Activated naive CD8-positive, alpha-beta T cell treated with anti-CD3 and anti-CD28 coated beads, Interleukin-2, amount 50 U/mL, for 24 hours (primary cell): Measurements from ENCODE around the gene DND1.
"Not testable (repeated sequence)": the region's sequence is repeated elsewhere in the genome, so short reads cannot be mapped to it uniquely, and the experiment has no call there.

Experiments
- ATAC-seq: fragments of 150-1000 bp; cut with Tn5 transposase; one replicate; pipeline ENCODE4 v1.10.0; 2021
- DNase-seq: peaks from one replicate; pipeline ENCODE4 v3.0.0; 2021
- H3K27ac Mint-ChIP-seq: one replicate; pipeline ENCODE4 v1.8.0; 2021; ENCODE audit warnings: mild to moderate bottlenecking, mixed read lengths
- H3K27me3 Mint-ChIP-seq: one replicate; pipeline ENCODE4 v1.8.0; 2021; ENCODE audit warnings: mixed read lengths
- H3K36me3 Mint-ChIP-seq: one replicate; pipeline ENCODE4 v1.8.0; 2021; ENCODE audit warnings: low read depth, mixed read lengths
- H3K4me1 Mint-ChIP-seq: one replicate; pipeline ENCODE4 v1.8.0; 2021; ENCODE audit warnings: mixed read lengths
- H3K4me3 Mint-ChIP-seq: one replicate; pipeline ENCODE4 v1.8.0; 2021; ENCODE audit warnings: mild to moderate bottlenecking, moderate library complexity, mixed read lengths
- H3K9me3 Mint-ChIP-seq: one replicate; pipeline ENCODE4 v1.8.0; 2021; ENCODE audit warnings: mixed read lengths

The DND1 gene

DNA sequence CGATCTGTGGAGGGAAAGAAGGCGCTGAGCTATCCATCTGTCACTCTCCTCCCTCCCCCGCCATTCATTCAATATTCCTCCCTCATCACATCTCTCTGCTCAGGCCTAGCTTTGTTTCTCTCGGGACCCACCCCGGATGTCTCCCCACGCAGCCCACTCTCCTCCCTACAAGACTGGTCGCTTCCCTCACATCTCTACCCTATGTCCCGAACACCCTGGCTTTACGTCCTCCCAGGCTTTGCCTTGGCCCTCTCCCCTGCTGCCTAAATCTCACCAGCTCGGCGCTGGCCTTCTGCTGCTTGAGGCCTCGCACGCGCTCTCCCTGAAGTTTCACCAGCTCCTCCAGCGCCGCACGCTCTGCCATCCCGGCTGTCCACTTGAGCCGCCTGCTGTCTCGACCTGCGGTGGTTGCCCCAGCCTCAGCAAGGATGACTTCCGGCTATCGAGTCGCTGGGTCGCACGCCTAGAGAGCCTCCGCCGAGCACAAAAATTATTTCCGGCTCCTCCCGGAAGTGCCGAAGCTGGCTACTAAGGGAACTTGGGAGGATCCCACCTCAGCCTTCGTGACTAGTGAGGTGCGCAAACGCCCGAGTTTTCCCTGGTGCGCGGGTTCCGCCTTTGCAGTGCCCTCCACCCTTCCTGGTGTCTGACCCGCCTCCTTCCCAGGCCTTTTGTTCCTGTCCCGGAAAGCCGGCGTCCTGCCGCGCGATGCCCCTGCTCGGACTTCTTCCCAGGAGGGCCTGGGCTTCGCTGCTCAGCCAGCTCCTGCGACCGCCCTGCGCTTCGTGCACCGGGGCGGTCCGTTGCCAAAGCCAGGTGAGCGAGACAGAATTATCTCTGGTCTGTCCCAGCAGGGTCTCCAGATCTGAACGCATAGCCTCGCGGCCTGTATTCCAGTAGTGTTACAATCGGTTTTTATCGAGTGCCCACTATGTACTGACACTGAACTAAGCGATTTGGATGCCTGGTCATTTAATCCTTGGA lies 17.9 kb upstream of the DND1 start, which contains the start of the genes HARS1 and HARS2:
TSS of gene HARS1 (minus strand) at position 430 of the 984 bp plus-strand sequence. CDS start at position 364, 66 bp downstream.
TSS of gene HARS2 (plus strand) at position 515 of the 984 bp plus-strand sequence. CDS start at position 709, 194 bp downstream.
- H3K36me3 Mint-ChIP-seq, result peaks cover 48% of the 10 kb centered on the region

DNA sequence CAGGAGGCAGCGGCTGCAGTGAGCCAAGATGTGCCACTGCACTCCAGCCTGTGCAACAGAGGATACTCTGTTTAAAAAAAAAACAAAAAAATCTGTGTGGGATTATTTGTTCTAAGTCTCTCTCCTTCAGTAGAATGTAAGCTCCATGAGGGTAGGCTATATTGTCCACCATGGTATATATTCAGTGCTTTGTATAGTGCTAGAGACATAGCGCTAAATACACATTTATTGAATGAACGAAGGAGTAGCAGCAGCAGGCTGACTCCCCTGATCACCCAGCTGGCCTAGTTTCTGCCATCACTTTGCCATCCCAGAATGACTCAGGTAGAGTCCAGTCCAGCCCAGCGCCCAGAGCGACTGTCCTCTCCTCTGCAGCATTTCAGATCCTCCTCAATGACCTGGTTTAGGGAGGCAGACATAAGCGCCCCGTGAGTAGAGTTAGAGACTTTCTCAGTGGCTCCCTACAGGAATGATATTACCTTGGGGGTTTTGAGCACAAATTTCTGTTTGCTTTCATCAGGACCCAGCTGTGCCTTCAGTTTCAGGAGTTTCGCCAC lies 17.1 kb upstream of the DND1 start:
- Mint-ChIP-seq H3K9me3 (no peaks in the 10 kb centered on the region), H3K36me3 (peaks cover 40% of the 10 kb centered on the region), H3K27ac (peak overlapping the region; percentile 98), H3K27me3 (no peaks in the 10 kb centered on the region), H3K4me1 (peaks cover 45% of the 10 kb centered on the region), H3K4me3 (peak overlapping the region; percentile 100)
- ATAC-seq, result no peak
- DNase-seq, result no peak

More for the DNA sequence above, 17.9 kb upstream of the DND1 start, which contains the start of the genes HARS1 and HARS2:
- Mint-ChIP-seq H3K4me3 (peak within 1 kb of the TSS; percentile 100), H3K9me3 (no peaks in the 10 kb centered on the region), H3K27ac (peak within 1 kb of the TSS; percentile 98), H3K27me3 (no peaks in the 10 kb centered on the region), H3K4me1 (peaks cover 48% of the 10 kb centered on the region)
- DNase-seq (peak; percentile 86), ATAC-seq (peak; percentile 98)

DNA sequence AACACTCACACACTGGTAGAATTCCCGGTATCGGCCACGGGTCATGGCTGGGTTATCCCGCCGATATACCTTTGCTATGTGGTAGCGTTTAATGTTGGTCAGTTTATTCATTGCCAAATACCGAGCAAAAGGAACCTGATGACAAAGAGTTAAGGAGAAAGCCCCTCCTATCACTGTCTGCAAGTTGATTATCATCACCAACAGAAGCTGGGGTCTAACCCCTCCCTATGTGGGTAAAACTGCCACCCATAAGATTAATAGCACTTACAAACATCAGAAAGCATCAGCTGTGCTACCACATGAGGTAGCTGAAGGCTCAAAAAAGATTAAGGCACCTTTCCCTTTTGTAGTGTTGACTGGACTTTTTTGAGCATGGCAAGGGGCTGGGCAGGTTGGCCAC lies 5.6 kb upstream of the DND1 start:
- DNase-seq (no peak), ATAC-seq (no peak)
- Mint-ChIP-seq H3K27ac (no peak overlapping the region), H3K9me3 (no peaks in the 10 kb centered on the region), H3K4me3 (no peak overlapping the region), H3K4me1 (peaks cover 3% of the 10 kb centered on the region), H3K27me3 (no peaks in the 10 kb centered on the region), H3K36me3 (peaks cover 48% of the 10 kb centered on the region)

DNA sequence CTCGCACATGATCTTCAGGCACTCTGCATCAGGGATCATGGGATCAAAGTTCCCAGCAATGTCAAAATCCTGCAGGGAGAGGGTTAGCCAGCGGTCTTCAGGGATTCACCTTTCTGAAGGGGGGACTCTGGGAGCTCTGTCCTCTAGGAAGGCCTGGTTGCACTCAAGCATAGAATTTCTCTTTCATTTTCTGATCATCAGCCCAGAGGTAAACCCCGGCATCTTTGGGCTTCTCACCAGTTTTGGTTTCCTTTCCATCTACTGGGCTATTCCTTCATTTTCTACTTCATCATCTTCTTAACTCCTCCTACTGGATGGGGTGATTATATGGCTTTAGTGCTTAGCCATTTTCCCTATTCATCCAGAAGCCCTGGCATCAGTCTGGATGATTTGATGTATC lies 4.6 kb upstream of the DND1 start:
- H3K36me3 Mint-ChIP-seq, result peaks cover 47% of the 10 kb centered on the region

DNA sequence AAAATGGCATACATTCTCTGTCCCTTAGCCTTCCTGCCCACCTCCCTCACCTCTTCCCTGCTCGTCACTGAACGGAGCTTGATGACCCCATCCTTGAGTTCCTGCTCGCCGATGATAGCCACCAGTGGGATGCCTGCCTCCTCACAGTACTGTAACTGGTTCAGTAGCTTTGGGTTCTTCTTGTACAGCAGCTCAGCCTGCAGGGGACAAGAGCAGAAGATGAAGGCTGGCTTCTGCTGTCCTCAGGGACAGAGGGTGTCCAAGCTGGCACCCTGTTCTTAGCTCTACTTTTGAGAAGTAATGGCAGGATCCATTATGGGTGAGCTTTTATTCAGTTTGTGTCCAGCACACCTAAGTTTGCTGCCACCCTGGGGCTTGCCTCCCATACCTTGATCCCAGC lies 1.3 kb upstream of the DND1 start:
- Mint-ChIP-seq H3K36me3 (peaks cover 46% of the 10 kb centered on the region), H3K27ac (no peak overlapping the region), H3K4me1 (peaks cover 3% of the 10 kb centered on the region), H3K4me3 (no peak overlapping the region), H3K9me3 (no peaks in the 10 kb centered on the region), H3K27me3 (no peaks in the 10 kb centered on the region)
- ATAC-seq (no peak), DNase-seq (no peak)

More for the DNA sequence above, 4.6 kb upstream of the DND1 start:
- Mint-ChIP-seq H3K27me3 (no peaks in the 10 kb centered on the region), H3K4me1 (peaks cover 3% of the 10 kb centered on the region), H3K4me3 (no peak overlapping the region), H3K9me3 (no peaks in the 10 kb centered on the region), H3K27ac (no peak overlapping the region)
- DNase-seq, result no peak
- ATAC-seq, result no peak

DNA sequence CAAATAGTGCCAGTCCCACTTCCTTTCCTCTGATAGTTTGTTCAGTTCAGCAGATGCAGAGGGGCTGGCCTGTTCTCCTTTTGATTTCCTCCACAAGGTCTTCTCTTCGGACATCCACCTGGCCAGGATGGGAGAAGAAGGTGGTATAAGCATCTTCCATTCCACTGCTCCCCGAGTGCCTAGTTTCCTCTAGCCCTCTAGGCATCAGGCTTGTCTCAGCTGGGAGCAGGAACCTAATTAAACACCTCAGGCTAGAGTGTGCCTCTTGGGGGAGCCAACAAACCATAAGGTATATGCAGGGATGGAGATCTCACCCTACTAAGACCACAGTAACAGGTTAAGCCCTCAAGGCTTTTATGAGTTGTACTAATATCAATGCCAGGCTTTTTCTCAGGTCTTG lies 835 bp upstream of the DND1 start:
- Mint-ChIP-seq H3K36me3 (peaks cover 49% of the 10 kb centered on the region), H3K4me1 (peaks cover 3% of the 10 kb centered on the region), H3K27me3 (no peaks in the 10 kb centered on the region), H3K9me3 (no peaks in the 10 kb centered on the region), H3K27ac (no peak overlapping the region), H3K4me3 (no peak overlapping the region)
- ATAC-seq, result peak; percentile 15
- DNase-seq, result no peak

DNA sequence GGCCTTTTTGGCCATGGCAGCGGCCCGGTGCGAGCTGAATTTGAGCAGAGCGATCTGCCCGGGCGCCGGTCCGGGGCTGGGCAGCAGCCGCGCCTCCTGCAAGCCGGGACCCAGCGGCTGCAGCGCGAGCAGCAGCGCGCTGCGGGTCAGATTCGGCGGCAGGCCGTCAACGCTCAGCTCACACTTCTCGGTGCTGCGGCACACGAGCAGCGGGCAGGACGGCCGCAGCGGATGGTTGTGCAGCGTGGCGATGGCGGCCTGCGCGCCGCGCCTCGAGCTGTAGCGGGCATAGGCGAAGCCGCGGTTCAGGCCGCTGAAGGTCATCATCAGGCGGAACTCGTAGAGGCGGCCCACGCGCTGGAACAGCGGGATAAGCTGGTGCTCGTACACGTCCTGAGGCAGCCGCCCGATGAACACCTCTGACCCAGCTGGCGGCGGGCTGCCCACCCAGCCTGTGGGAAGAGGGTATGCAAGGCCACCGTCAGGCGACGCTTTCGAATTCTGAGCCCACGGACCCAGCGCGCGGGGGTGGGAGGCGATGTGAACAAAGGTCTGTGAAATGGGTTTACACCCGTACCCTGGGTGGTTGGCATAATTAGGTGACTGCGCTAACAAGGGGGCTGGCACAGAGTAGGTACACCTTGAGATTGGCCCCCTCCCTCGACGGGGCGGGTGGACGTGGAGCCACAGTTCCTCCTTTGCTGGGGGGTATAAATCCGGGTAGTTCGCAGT lies 755 bp downstream of the DND1 start:
- Mint-ChIP-seq H3K4me3 (no peak overlapping the region), H3K9me3 (no peaks in the 10 kb centered on the region), H3K27ac (no peak overlapping the region), H3K4me1 (peaks cover 3% of the 10 kb centered on the region), H3K27me3 (no peaks in the 10 kb centered on the region), H3K36me3 (peaks cover 61% of the 10 kb centered on the region)
- ATAC-seq (no peak), DNase-seq (peak; percentile 23)

DNA sequence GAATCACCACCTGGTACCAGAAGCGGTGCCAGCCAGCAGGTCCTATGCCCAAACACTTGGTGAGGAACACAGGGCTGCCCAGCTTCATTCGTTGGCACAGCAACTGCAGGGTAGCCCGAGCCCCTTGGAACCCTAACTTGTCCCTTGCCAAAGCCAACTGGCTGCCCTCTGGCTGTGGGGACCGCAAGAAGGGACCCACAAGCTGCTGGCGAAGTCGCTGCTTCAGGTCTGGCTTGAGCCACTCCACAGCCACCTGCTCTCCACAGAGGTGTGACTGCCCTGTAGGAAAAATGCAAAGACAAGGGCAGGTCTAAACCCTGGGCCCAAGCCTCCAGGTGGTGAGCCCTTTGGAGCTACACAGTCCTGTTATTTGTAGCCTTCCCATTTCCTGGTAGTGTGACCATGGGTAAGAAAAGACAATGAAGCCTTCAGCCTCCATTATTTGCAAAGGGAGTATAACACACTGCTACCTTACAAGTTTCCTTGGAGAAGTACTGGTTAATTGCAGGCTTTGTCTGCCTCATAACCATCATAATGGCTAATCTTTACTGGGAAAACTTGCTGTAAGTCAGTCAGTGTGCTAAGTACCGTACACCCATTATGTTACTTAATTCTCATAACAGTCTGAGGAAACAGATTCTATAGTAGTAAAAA lies 1.8 kb downstream of the DND1 start:
- H3K36me3 Mint-ChIP-seq, result peaks cover 61% of the 10 kb centered on the region
- peak overlapping the region; percentile 30 for H3K27ac Mint-ChIP-seq
- H3K27me3 Mint-ChIP-seq, result no peaks in the 10 kb centered on the region
- H3K9me3 Mint-ChIP-seq, result no peaks in the 10 kb centered on the region
- H3K4me1 Mint-ChIP-seq, result peaks cover 13% of the 10 kb centered on the region
- DNase-seq, result no peak
- no peak overlapping the region for H3K4me3 Mint-ChIP-seq
- ATAC-seq, result no peak

DNA sequence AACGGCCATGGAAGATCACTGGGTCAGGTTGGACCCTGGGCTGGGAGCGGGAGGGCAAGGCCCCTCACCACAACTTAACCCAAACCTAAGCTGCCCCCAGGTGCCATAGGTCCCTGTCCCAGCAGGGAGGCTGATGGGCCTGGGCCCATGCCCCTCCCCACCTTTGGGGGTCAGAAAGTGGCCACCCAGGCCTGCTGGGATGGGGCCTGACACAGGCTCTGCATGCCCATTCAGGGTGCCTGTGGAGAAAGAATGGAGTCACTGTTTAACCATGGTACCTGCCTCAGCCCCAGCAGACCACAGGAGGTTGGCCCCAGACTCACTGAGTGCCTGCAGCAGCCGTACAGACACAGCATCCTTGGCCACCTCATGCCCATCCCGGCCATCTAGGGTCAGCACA lies 2.3 kb downstream of the DND1 start:
- peaks cover 60% of the 10 kb centered on the region for H3K36me3 Mint-ChIP-seq
- peaks cover 18% of the 10 kb centered on the region for H3K4me1 Mint-ChIP-seq
- not testable (repeated sequence) for ATAC-seq, DNase-seq, H3K9me3 Mint-ChIP-seq, H3K27ac Mint-ChIP-seq, H3K4me3 Mint-ChIP-seq, H3K27me3 Mint-ChIP-seq

DNA sequence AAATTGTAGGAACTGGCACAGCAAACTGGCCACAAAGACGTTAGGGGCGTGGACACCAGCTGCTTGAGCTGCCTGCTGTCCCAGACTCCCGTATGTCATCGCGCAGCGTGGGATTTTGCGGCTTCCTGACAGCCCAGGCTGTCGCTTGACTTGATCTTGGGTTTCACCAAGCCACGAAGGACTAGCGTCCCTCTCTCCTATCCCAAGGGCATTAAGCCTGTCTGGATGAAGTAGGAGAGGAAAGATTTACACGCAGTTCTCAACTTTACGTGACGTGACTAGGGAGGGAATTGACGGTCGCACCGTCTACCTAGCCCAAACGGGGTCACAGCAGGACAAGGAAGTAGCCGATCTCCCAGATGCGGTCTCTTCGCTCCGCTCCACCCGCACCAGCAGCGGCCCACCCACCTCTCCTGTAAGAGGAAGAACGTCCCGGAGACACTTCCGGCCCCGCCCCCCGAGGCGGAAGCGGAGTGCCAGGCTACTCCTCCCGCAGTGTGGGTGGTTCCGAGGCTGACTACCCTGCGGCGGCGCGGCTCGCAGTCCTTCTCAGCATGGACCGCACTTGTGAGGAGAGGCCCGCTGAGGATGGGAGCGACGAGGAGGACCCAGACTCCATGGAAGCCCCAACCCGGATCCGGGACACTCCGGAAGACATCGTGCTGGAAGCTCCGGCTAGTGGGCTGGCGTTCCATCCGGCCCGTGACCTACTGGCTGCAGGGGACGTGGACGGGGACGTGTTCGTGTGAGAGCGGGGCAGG lies 8.8 kb downstream of the DND1 start, which contains the start of gene WDR55:
TSS of gene WDR55 (plus strand) at position 546 of the 761 bp plus-strand sequence. CDS start at position 555, 9 bp downstream.
- Mint-ChIP-seq H3K4me1 (peaks cover 39% of the 10 kb centered on the region), H3K27ac (peak within 1 kb of the TSS; percentile 98), H3K4me3 (peak within 1 kb of the TSS; percentile 99), H3K9me3 (no peaks in the 10 kb centered on the region), H3K27me3 (no peaks in the 10 kb centered on the region), H3K36me3 (peaks cover 64% of the 10 kb centered on the region)
- peak; percentile 96 for ATAC-seq
- peak; percentile 97 for DNase-seq

DNA sequence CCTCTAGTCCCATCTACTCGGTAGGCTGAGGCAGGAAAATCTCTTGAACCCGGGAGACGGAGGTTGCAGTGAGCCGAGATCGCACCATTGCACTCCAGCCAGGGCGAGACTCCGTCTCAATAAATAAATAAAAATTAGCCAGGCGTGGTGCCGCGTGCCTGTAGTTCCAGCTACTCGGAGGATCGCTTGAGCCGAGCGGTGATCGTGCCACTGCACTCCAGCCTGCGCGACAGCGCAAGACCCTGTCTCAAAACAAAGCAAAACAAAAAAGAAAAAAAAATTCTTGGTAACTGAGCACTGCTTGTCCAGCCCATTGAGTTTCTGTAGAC lies 9.4 kb downstream of the DND1 start:
- peaks cover 61% of the 10 kb centered on the region for H3K36me3 Mint-ChIP-seq

DNA sequence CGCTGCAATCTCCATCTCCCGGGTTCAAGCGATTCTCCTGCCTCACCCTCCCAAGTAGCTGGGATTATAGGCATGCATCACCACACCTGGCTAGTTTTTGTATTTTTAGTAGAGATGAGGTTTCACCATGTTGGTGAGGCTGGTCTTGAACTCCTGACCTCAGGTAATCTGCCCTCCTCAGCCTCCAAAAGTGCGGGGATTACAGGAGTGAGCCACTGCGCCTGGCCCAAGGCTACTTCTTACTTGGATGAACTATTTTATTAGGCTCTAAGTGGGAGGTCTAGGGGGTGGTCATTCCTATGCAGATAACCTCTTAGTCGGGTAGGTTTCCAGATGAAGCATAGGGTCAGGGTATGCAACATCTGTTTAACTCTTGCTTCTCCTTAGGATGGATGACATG lies 13.0 kb downstream of the DND1 start:
- not testable (repeated sequence) for H3K27ac Mint-ChIP-seq, ATAC-seq, H3K27me3 Mint-ChIP-seq, H3K9me3 Mint-ChIP-seq, DNase-seq, H3K4me3 Mint-ChIP-seq
- H3K4me1 Mint-ChIP-seq, result peaks cover 18% of the 10 kb centered on the region
- H3K36me3 Mint-ChIP-seq, result peaks cover 55% of the 10 kb centered on the region

More for the DNA sequence above, 9.4 kb downstream of the DND1 start:
- Mint-ChIP-seq H3K27ac (peak overlapping the region; percentile 98), H3K4me3 (peak overlapping the region; percentile 99), H3K4me1 (peaks cover 39% of the 10 kb centered on the region), H3K27me3 (no peaks in the 10 kb centered on the region), H3K9me3 (no peaks in the 10 kb centered on the region)
- ATAC-seq, result no peak
- no peak for DNase-seq

DNA sequence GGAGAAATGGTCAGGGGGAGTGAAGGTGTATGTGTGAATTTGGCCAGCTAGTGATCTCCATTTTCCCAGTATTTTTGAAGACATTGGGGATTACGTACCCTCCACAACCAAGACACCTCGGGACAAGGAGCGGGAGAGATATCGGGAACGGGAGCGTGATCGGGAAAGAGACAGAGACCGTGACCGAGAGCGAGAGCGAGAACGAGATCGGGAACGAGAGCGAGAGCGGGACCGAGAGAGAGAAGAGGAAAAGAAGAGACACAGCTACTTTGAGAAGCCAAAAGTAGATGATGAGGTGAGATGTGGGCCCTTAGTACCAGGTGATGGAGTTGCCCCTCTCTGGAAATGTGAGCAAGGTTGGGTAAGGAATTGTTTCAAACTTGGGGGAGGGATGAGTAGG lies 14.5 kb downstream of the DND1 start:
- no peak for ATAC-seq
- H3K27me3 Mint-ChIP-seq, result no peaks in the 10 kb centered on the region
- peaks cover 7% of the 10 kb centered on the region for H3K4me1 Mint-ChIP-seq
- no peak overlapping the region for H3K4me3 Mint-ChIP-seq
- H3K27ac Mint-ChIP-seq, result peak overlapping the region; percentile 38
- no peaks in the 10 kb centered on the region for H3K9me3 Mint-ChIP-seq
- DNase-seq, result no peak
- peaks cover 64% of the 10 kb centered on the region for H3K36me3 Mint-ChIP-seq
